Measurements from ENCODE around the gene CLEC7A. TPM values are rescaled to one million over a fixed set of nuclear protein-coding genes. Genes with fewer than 3 reads are reported as not detected.

The CLEC7A gene
- total and polyA plus RNA-seq, 9 of the 15 experiments (the other 6 are each of a cell fraction or from before 2014, with no cell fraction given), result 0.16 TPM; not detected in 8

DNA sequence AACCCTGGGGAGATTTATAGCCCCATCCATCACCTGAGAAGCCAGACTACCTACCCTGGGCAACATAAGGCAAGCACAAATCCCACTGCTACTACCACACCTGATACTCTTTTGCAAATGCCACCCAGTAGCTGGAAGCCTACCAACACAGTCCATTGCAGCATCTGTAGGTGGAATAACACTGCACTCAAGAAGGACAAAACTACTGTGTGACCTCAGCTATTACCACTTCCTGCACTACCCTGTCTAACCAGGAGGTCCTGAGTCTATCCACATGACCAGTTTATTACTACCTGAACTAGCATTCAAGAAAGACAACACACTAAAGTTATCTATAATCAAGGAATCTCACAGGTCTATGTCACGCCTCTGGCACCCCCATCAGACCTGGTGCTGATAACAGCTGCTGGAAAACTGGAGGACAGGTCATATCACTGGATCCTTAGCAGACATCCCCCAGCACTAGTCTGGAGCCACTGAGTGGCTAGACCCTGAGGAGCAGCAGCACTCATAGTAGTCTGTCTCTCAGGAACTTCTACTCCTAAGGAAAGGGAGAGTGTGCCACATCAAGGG is 28.3 kb downstream of the CLEC7A start (continued):
- no peak for TF ChIP-seq C11orf30 (IDR thresholded peaks at IDR 0.05; ENCODE audit: low read depth)
- no peak for TF ChIP-seq KDM5B (IDR thresholded peaks at IDR 0.05; ENCODE audit: insufficient replicate concordance, low read depth, low read length)
- no peak for TF ChIP-seq TAF9B (IDR thresholded peaks at IDR 0.05; ENCODE audit: partially characterized antibody)
- TF ChIP-seq THRAP3 (IDR thresholded peaks at IDR 0.05; ENCODE audit: borderline replicate concordance), result no peak
- TF ChIP-seq, protein P1, sequence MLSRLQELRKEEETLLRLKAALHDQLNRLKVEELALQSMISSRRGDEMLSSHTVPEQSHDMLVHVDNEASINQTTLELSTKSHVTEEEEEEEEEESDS (CRISPR knock-in tag; IDR thresholded peaks at IDR 0.05), result no peak
- TF ChIP-seq, protein P2, sequence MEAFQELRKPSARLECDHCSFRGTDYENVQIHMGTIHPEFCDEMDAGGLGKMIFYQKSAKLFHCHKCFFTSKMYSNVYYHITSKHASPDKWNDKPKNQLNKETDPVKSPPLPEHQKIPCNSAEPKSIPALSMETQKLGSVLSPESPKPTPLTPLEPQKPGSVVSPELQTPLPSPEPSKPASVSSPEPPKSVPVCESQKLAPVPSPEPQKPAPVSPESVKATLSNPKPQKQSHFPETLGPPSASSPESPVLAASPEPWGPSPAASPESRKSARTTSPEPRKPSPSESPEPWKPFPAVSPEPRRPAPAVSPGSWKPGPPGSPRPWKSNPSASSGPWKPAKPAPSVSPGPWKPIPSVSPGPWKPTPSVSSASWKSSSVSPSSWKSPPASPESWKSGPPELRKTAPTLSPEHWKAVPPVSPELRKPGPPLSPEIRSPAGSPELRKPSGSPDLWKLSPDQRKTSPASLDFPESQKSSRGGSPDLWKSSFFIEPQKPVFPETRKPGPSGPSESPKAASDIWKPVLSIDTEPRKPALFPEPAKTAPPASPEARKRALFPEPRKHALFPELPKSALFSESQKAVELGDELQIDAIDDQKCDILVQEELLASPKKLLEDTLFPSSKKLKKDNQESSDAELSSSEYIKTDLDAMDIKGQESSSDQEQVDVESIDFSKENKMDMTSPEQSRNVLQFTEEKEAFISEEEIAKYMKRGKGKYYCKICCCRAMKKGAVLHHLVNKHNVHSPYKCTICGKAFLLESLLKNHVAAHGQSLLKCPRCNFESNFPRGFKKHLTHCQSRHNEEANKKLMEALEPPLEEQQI (IDR thresholded peaks at IDR 0.05), result no peak
- no peak for TF ChIP-seq GTF2E2 (tag; IDR thresholded peaks at IDR 0.05)
- no peak for TF ChIP-seq RBM39 (optimal IDR thresholded peaks at IDR 0.05; ENCODE audit: low read depth, low read length)

DNA sequence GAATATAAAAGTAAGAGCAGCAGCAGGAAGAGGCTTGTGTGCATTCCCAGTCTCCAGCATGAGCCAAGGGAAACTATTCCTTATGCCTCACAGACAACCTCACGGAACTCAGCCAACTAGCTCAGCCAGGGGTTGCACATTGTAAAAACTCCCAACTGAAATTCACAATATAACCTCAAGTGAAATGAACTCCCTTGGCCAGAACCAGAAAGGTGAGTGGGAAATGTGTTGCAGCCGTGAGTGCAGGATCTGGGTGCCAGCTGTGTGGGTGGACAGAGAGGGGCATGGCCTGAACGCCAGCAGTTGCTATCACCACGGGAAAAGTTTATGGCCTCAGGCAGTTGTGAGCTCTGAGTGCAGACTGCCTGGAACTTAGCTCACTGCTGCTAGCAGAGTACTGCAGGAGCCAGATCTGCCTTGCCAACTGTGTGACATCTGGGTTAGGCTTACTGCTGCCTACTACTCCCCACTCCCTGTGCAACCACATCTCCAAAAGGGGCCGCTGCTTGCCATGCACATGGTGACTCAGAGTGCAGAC is 28.9 kb downstream of the CLEC7A start:
- Histone ChIP-seq H3K9me1 (ENCODE audit: control insufficient read depth, insufficient read depth, low read length) (no peaks in the 10 kb centered on the region), H3K9me3 (replicated peaks; ENCODE audit: control insufficient read depth, insufficient read depth, low read depth, low read length) (no peaks in the 10 kb centered on the region), H3K27ac (ENCODE audit: extremely low read depth, low read depth, low read length) (no peak overlapping the region), H2AFZ (ENCODE audit: low read depth, low read length) (no peak overlapping the region), H3K4me3 (no peak overlapping the region), H4K20me1 (replicated peaks; ENCODE audit: control insufficient read depth, insufficient read depth, low read length) (no peaks in the 10 kb centered on the region), H3K4me2 (ENCODE audit: insufficient read depth, low read length) (no peak overlapping the region), H3K9ac (ENCODE audit: insufficient read depth in 1 of 2, low read depth in 2 of 2, low read length in 2 of 2) (no peak overlapping the region), H3K27me3 (ENCODE audit: control insufficient read depth in 2 of 2, insufficient read depth in 2 of 2, low read length in 2 of 2) (peaks cover 0 to 6% of the 10 kb centered on the region in 2 experiments; a peak in 1 of 5 replicates), H3K79me2 (ENCODE audit: control insufficient read depth, insufficient read depth, low read length) (no peaks in the 10 kb centered on the region), H3K36me3 (ENCODE audit: control insufficient read depth, insufficient read depth, low read length) (no peaks in the 10 kb centered on the region), H3K4me1 (replicated peaks in 1 of 2; ENCODE audit: control insufficient read depth in 2 of 2, insufficient read depth in 2 of 2, low read length in 2 of 2) (no peaks in the 10 kb centered on the region)
- CTCF ChIA-PET (ENCODE audit: low intra/inter-chr PET ratio), result interaction anchor here (0.6 kb wide), 1 partner anchor 139 kb away, joined by 3 read pairs; no protein-coding TSS in a partner anchor
- BruUV-seq (replicated peaks), result no TSS peak
- intact Hi-C loops (cut with micrococcal nuclease), result no loop called here
- FAIRE-seq (no peak), ATAC-seq (no peak), DNase-seq (ENCODE audit: extremely low read depth in 1 of 4, low spot score in 3 of 4) (no peak)
- in situ Hi-C loops (cut with MboI), result no loop called here
- POLR2A ChIA-PET, result no interaction called here
- WGBS (ENCODE audit: insufficient coverage, low coverage, missing lambda C conversion rate), result 0% methylated on average over 5 of the region's 5 CpGs
- no peak for TF ChIP-seq TRIM24 (IDR thresholded peaks at IDR 0.05)
- no peak for TF ChIP-seq HNRNPLL (IDR thresholded peaks at IDR 0.05; ENCODE audit: low read depth, low read length, poor library complexity, severe bottlenecking)
- no peak for TF ChIP-seq HDGF (IDR thresholded peaks at IDR 0.05)
- TF ChIP-seq KAT8 (IDR thresholded peaks at IDR 0.05; ENCODE audit: low read depth), result no peak
- no peak for TF ChIP-seq PHF20 (IDR thresholded peaks at IDR 0.05; ENCODE audit: partially characterized antibody)
- no peak for TF ChIP-seq LARP7 (IDR thresholded peaks at IDR 0.05)
- no peak for TF ChIP-seq ZNF444 (CRISPR knock-in tag; IDR thresholded peaks at IDR 0.05)
- TF ChIP-seq BRCA1 (IDR thresholded peaks at IDR 0.05), result no peak
- no peak for TF ChIP-seq BRCA1 (CRISPR knock-in tag; IDR thresholded peaks at IDR 0.05)
- TF ChIP-seq, protein P3, sequence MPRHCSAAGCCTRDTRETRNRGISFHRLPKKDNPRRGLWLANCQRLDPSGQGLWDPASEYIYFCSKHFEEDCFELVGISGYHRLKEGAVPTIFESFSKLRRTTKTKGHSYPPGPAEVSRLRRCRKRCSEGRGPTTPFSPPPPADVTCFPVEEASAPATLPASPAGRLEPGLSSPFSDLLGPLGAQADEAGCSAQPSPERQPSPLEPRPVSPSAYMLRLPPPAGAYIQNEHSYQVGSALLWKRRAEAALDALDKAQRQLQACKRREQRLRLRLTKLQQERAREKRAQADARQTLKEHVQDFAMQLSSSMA (CRISPR knock-in tag; IDR thresholded peaks at IDR 0.05), result no peak
- no peak for TF ChIP-seq ZNF197 (CRISPR knock-in tag; IDR thresholded peaks at IDR 0.05; ENCODE audit: low read depth)

Measured in K562 (cell line).